Common myeloid progenitor, CD34-positive (primary cell): Measurements from ENCODE around the gene TMC1.

Experiments
- CTCF ChIA-PET: fragments of 350-600 bp; sonication (Branson Sonifier 250); formaldehyde crosslinking; loops from one replicate; lab custom pipeline; 2021; ENCODE audit warnings: antibody characterized with exemption; lab: Charles Lee
- POLR2A ChIA-PET: fragments of 350-600 bp; sonication (Branson Sonifier 250); formaldehyde crosslinking; loops from one replicate; lab custom pipeline; 2021; ENCODE audit warnings: antibody characterized with exemption; lab: Charles Lee
- DNase-seq, 3 donors: peaks; one replicate each; pipeline versions ENCODE4 v3.0.0 to v3.0.0-alpha.2; 2013
- H3K27ac ChIP-seq, 2 experiments: 1 replicate in 1 of 2; 2 replicates in 1 of 2; pipeline ENCODE4 v1.7.0; 2013; ENCODE audit warnings: inconsistent platforms in 2 of 2, low read length in 2 of 2, mild to moderate bottlenecking in 2 of 2, low read depth in 1 of 2, moderate library complexity in 1 of 2; ENCODE audit not compliant: severe bottlenecking in 2 of 2, insufficient read depth in 1 of 2, poor library complexity in 1 of 2
- H3K27me3 ChIP-seq, 5 experiments: replicated peaks in 2 of 5; 1 replicate in 3 of 5; 2 replicates in 2 of 5; pipeline versions ENCODE4 v1.6.1 to v1.7.0; 2013; ENCODE audit warnings: low read length in 4 of 5, mild to moderate bottlenecking in 2 of 5, moderate library complexity in 2 of 5, inconsistent platforms in 1 of 5; ENCODE audit not compliant: insufficient read depth in 5 of 5, control insufficient read depth in 4 of 5
- H3K36me3 ChIP-seq, 4 experiments: 1 replicate in 2 of 4; 2 replicates in 2 of 4; pipeline versions ENCODE4 v1.6.1 to v1.7.0; 2013; ENCODE audit warnings: low read length in 3 of 4, control low read depth in 1 of 4, mild to moderate bottlenecking in 1 of 4; ENCODE audit not compliant: control insufficient read depth in 4 of 4, insufficient read depth in 4 of 4
- H3K4me1 ChIP-seq, 4 experiments: 1 replicate in 3 of 4; 2 replicates in 1 of 4; pipeline versions ENCODE4 v1.6.1 to v1.7.1; 2013; ENCODE audit warnings: low read length in 3 of 4, mild to moderate bottlenecking in 3 of 4, control low read depth in 1 of 4, inconsistent platforms in 1 of 4, moderate library complexity in 1 of 4; ENCODE audit not compliant: control insufficient read depth in 4 of 4, insufficient read depth in 4 of 4; ENCODE audit errors: control extremely low read depth in 1 of 4
- H3K4me3 ChIP-seq, 7 experiments: 1 replicate in 4 of 7; 2 replicates in 3 of 7; pipeline versions ENCODE4 v1.5.1 to v1.7.0; 2013; ENCODE audit warnings: mild to moderate bottlenecking in 7 of 7, low read length in 6 of 7, moderate library complexity in 6 of 7, inconsistent platforms in 2 of 7, low read depth in 2 of 7, control low read depth in 1 of 7; ENCODE audit not compliant: insufficient read depth in 4 of 7, control insufficient read depth in 1 of 7; ENCODE audit errors: extremely low read depth in 1 of 7
- H3K9me3 ChIP-seq, 5 experiments: 1 replicate in 4 of 5; 2 replicates in 1 of 5; pipeline versions ENCODE4 v1.6.1 to v1.7.1; 2013; ENCODE audit warnings: low read length in 4 of 5, mild to moderate bottlenecking in 2 of 5, inconsistent platforms in 1 of 5, low read depth in 1 of 5, moderate library complexity in 1 of 5; ENCODE audit not compliant: control insufficient read depth in 4 of 5, insufficient read depth in 2 of 5; ENCODE audit errors: control extremely low read depth in 1 of 5
- WGBS: methylation state at CpG from one replicate; pipeline ENCODE4 v1.1.5; 2013; ENCODE audit not compliant: insufficient coverage; 5-methylcytosine and 5-hydroxymethylcytosine counted together

The TMC1 gene

DNA sequence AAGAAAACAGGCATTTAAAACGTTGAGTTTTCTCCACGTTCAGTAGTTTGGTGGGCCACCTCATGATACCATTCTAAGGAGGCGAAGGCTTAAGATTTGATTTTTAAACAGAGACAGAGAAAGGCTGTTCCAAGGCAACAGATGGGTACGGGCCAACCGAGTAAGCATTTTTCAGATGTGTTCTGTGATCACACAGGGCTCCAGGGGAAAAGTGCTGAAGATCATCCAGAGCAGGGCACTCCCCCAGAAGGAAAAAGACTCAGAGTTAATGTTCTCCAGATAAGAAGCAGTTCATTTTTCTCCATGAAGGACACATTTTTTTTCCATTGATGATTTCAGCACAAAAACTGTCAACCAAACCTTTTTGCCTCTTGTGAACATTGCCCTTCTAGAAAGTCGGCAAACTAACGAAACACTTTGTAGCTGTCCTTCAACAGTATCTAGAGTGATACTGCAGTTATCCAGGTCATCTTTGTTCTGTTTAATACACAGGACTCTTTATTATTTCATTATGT lies 292.7 kb downstream of the TMC1 start:
- DNase-seq: no peak
- Histone ChIP-seq H3K4me3 (no peak overlapping the region), H3K9me3 (no peaks in the 10 kb centered on the region), H3K27ac (no peak overlapping the region), H3K4me1 (no peaks in the 10 kb centered on the region), H3K27me3 (no peaks in the 10 kb centered on the region), H3K36me3 (no peaks in the 10 kb centered on the region)
- ChIA-PET POLR2A (no interaction called here), CTCF (interaction anchor here (0.8 to 1.0 kb wide), 2 partner anchors 8 to 493 kb away, joined by 3 read pairs; no protein-coding TSS in a partner anchor)
- WGBS: 96% methylated on average over 5 of the region's 7 CpGs

DNA sequence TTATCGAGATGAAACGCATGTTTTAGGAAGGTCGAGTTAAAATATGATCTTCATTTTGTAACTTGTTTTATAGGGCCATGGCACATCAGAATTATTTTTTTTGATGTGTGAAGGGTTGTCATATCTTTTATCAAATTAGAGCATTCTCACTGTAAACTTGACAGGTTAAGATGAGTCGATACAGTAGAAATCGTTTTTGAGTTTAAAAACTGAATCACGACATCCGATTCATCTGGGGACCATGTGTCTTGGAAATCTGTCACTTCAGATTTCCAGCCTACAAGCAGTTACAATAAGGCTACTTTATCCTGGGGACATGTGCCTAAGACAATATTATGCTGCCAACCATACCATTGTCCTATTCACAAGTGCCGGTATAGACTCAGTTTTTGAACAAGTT lies 295.3 kb downstream of the TMC1 start:
- DNase-seq: no peak
- Histone ChIP-seq H3K27ac (no peak overlapping the region), H3K27me3 (no peaks in the 10 kb centered on the region), H3K4me3 (no peak overlapping the region), H3K4me1 (no peaks in the 10 kb centered on the region), H3K36me3 (no peaks in the 10 kb centered on the region), H3K9me3 (no peaks in the 10 kb centered on the region)
- ChIA-PET POLR2A (no interaction called here), CTCF (no interaction called here)
- 100% methylated on average over 4 of the region's 8 CpGs for whole genome bisulfite sequencing

DNA sequence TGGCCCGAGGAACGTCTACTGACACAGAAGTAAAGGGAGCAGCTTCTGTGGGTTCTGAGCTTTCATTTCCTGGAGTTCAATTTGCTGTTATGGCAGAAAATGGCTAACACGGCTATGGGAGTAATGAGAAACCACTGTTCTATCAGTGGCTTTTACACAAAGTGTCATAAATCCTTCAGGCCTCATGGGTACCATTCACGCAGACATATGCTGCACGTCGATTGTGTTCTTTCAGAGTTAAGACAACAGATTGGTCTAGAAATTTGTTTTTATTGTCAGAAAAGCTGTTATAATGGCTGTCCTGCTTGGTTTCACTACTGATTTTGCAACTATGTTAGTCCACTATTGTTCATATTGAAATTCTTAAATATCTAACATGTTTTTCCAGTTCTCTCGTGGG lies 296.0 kb downstream of the TMC1 start:
- Histone ChIP-seq H3K36me3 (no peaks in the 10 kb centered on the region), H3K27ac (no peak overlapping the region), H3K4me3 (no peak overlapping the region), H3K27me3 (no peaks in the 10 kb centered on the region), H3K9me3 (no peaks in the 10 kb centered on the region), H3K4me1 (peaks cover 0 to 2% (median under 1%) of the 10 kb centered on the region in 4 experiments)
- CTCF ChIA-PET: no interaction called here
- 82% methylated on average over 6 of the region's 7 CpGs for WGBS
- POLR2A ChIA-PET: no interaction called here
- no peak for DNase-seq

DNA sequence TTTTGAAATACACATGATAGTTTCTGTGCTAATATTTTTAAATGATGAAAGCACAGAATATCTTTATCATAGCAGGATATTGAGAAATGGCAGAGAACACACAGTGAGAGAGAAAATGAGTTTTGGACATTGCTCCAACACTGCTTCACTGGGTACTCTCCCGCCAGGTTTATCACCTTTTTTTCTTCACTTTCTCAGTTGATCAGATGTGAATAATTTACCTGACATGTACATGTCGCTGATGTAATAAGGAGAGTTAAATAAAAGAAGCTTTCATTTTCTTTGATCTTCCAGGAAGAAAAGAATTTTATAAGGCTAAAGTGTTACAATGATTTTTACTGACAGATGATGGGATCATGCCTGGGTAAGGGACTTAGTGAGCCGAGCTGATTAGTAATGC lies 297.0 kb downstream of the TMC1 start:
- no peaks in the 10 kb centered on the region for H3K9me3 ChIP-seq

DNA sequence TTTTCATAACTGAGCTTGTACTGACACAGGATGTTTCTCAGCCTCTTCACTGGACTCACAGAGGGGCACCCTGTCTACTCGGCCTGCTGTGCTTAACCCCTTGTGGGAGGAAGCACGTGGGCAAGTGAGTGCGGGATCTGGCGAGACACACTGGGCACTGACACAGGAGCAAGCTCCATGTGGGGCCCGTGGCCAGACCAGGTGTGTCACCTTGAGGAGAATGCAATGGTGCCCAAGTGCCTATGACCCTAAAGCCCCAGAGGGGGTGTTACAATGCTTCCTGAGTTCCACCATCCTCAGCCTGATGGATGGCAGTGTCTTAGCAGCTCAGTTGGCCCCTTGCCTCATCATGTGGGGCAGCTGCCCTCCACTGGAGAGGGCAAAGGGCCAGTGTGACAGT lies 302.6 kb downstream of the TMC1 start:
- Histone ChIP-seq H3K27ac (no peak overlapping the region), H3K4me3 (no peak overlapping the region), H3K9me3 (no peaks in the 10 kb centered on the region), H3K36me3 (no peaks in the 10 kb centered on the region), H3K4me1 (peaks cover 0 to 2% (median under 1%) of the 10 kb centered on the region in 4 experiments), H3K27me3 (no peaks in the 10 kb centered on the region)
- 92% methylated on average over 5 of the region's 5 CpGs for WGBS
- ChIA-PET POLR2A (no interaction called here), CTCF (interaction anchor here (1.0 to 6.6 kb wide), 3 partner anchors 10 to 785 kb away, joined by 3 to 71 read pairs (median 16); no protein-coding TSS in a partner anchor)
- no peak for DNase-seq

More for the DNA sequence above, 297.0 kb downstream of the TMC1 start:
- DNase-seq: no peak
- Histone ChIP-seq H3K4me3 (no peak overlapping the region), H3K27ac (no peak overlapping the region), H3K4me1 (peaks cover 0 to 2% (median under 1%) of the 10 kb centered on the region in 4 experiments), H3K27me3 (no peaks in the 10 kb centered on the region), H3K36me3 (no peaks in the 10 kb centered on the region)
- WGBS: 100% methylated on average over 3 of the region's 3 CpGs
- CTCF ChIA-PET: interaction anchor here (0.9 to 6.6 kb wide), 2 partner anchors 538 to 779 kb away, joined by 4 to 71 read pairs; no protein-coding TSS in a partner anchor
- POLR2A ChIA-PET: no interaction called here

DNA sequence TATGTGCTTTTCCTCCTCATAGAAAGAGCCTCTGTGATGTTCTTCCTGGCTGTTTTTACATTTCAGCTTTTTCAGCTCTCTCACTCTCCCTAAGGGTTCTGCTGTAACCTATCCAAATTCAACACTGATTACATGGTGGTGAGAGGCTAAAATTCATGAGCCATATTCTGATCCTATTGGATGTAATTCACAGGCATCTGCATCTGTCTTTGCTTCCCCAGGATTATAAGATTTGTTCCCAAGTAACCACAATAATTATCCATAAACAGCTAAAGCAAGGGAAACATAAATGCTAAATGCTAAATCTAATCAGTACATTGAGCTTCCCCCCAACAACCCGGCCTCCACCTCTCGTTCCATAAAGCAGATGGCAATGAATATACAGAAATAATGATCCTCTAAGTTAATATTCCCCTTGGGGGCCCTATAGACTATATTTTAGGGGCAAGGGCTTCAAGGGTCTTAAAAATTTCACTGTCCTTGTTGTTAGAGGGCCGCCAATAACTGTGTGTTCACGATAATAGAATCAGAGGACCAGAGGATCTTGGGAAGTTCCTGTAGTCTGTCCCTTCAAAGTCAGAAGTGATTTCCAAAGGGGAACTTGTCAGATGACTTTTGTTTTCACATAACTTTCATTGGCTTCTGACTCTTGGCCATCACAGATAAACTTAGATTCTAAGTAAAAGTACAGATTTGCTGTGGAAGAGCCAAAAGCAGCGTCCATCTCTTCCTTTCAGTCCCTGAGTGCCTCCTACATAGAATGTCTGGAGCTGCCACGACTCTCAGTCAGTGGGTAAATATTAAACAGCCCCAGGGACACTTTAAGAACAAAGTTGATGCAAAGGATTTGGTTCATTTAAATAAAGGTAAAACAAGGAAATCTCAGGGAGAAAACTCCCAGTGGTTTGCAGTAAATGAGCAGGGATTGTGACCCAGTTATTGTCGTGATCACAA lies 305.9 kb downstream of the TMC1 start:
- 61% methylated on average over 4 of the region's 7 CpGs for WGBS
- Histone ChIP-seq H3K27ac (no peak overlapping the region), H3K27me3 (no peaks in the 10 kb centered on the region), H3K4me3 (no peak overlapping the region), H3K9me3 (no peaks in the 10 kb centered on the region), H3K36me3 (no peaks in the 10 kb centered on the region), H3K4me1 (peaks cover 0 to under 1% (median under 1%) of the 10 kb centered on the region in 4 experiments)
- ChIA-PET CTCF (interaction anchor here (1.7 kb wide), 1 partner anchor 546 kb away, joined by 12 read pairs; no protein-coding TSS in a partner anchor), POLR2A (no interaction called here)
- DNase-seq: no peak
